OCI-LY3 (cell line): Measurements from ENCODE around the gene SLC7A1.

Experiments
- H2AFZ ChIP-seq: fragments of 200-600, 300-600 bp; shearing (Covaris generic); 2 replicates; pipeline ENCODE4 v1.6.0; 2014; ENCODE audit warnings: antibody characterized with exemption, low read depth, low read length
- H3K27ac ChIP-seq: fragments of 200-600, 300-600 bp; sonication (generic); 2 replicates; pipeline ENCODE4 v1.5.1; 2014; ENCODE audit warnings: mild to moderate bottlenecking, low read length, moderate library complexity, mixed read lengths
- H3K27me3 ChIP-seq: fragments of 200-600, 300-600 bp; sonication (generic); 2 replicates; pipeline ENCODE4 v1.6.1; 2014; ENCODE audit warnings: low read depth, low read length, mixed read lengths
- H3K36me3 ChIP-seq: fragments of 200-600, 300-600 bp; sonication (generic); replicated peaks from 2 replicates; pipeline ENCODE3; 2014; ENCODE audit warnings: low read depth, low read length, mixed read lengths
- H3K4me1 ChIP-seq: fragments of 300-600, 200-600 bp; sonication (generic); 2 replicates; pipeline ENCODE4 v1.6.1; 2014; ENCODE audit warnings: low read length, mixed read lengths
- H3K4me2 ChIP-seq: fragments of 200-600, 300-600 bp; sonication (generic); 2 replicates; pipeline ENCODE4 v1.6.1; 2014; ENCODE audit warnings: low read length, mixed read lengths
- H3K4me3 ChIP-seq: fragments of 300-600, 200-600 bp; sonication (generic); 2 replicates; pipeline ENCODE4 v1.5.1; 2014; ENCODE audit warnings: antibody characterized with exemption, mild to moderate bottlenecking, low read length, moderate library complexity
- H3K79me2 ChIP-seq: fragments of 300-600, 200-600 bp; shearing (Covaris generic); 2 replicates; pipeline ENCODE4 v1.6.1; 2014; ENCODE audit warnings: mild to moderate bottlenecking, low read length, mixed read lengths
- H3K9ac ChIP-seq: fragments of 300-600, 200-600 bp; shearing (Covaris generic); 2 replicates; pipeline ENCODE4 v1.6.0; 2014; ENCODE audit warnings: mild to moderate bottlenecking, low read length, moderate library complexity
- H3K9me3 ChIP-seq: fragments of 200-600, 300-600 bp; shearing (Covaris generic); 2 replicates; pipeline ENCODE4 v1.6.1; 2014; ENCODE audit warnings: low read length, mixed read lengths; ENCODE audit not compliant: insufficient read depth
- H4K20me1 ChIP-seq: fragments of 200-600, 300-600 bp; sonication (generic); 2 replicates; pipeline ENCODE4 v1.6.1; 2016; ENCODE audit warnings: low read length, mixed read lengths; ENCODE audit not compliant: insufficient read depth
- EZH2phosphoT487 ChIP-seq: fragments of 200-600 bp; shearing (Covaris generic); IDR thresholded peaks from 2 replicates; pipeline ENCODE4 v1.6.1; 2018; ENCODE audit warnings: antibody characterized with exemption, mixed run types, low read depth
- TF ChIP-seq, protein P1 (sequence below): fragments of 200-600, 300-600 bp; sonication (generic); IDR thresholded peaks from 2 replicates; pipeline ENCODE4 v1.5.1; 2014; ENCODE audit warnings: antibody characterized with exemption, low read length, low read depth

The SLC7A1 gene

DNA sequence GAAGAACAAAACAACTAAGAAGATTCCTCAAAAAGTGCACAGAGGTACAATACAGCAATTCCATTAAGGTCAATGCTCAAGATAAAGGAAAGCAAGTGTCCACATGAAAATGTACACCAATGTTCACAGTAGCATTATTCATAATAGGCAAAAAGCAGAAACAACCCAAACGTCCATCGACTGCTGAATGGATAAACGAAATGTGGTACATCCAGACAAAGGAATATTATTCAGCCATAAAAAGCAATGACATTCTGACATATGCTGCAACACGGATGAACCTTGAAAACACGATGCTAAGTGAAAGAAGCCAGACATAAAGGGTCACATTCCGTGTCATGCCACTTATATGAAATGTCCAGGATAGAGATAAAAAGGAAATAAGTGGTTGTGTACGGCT, 29.3 kb downstream of the SLC7A1 start:
- peaks cover 7% of the 10 kb centered on the region for H3K36me3 ChIP-seq
- no peaks in the 10 kb centered on the region for H3K27me3 ChIP-seq
- H3K27ac ChIP-seq: no peak overlapping the region
- TF ChIP-seq, protein P1, sequence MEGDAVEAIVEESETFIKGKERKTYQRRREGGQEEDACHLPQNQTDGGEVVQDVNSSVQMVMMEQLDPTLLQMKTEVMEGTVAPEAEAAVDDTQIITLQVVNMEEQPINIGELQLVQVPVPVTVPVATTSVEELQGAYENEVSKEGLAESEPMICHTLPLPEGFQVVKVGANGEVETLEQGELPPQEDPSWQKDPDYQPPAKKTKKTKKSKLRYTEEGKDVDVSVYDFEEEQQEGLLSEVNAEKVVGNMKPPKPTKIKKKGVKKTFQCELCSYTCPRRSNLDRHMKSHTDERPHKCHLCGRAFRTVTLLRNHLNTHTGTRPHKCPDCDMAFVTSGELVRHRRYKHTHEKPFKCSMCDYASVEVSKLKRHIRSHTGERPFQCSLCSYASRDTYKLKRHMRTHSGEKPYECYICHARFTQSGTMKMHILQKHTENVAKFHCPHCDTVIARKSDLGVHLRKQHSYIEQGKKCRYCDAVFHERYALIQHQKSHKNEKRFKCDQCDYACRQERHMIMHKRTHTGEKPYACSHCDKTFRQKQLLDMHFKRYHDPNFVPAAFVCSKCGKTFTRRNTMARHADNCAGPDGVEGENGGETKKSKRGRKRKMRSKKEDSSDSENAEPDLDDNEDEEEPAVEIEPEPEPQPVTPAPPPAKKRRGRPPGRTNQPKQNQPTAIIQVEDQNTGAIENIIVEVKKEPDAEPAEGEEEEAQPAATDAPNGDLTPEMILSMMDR: no peak
- no peak for TF ChIP-seq EZH2phosphoT487
- peaks cover 100% of the 10 kb centered on the region for H3K79me2 ChIP-seq
- no peak overlapping the region for H3K4me3 ChIP-seq
- no peak overlapping the region for H2AFZ ChIP-seq
- no peaks in the 10 kb centered on the region for H3K4me1 ChIP-seq
- no peaks in the 10 kb centered on the region for H3K9me3 ChIP-seq
- peaks cover 99% of the 10 kb centered on the region for H4K20me1 ChIP-seq
- no peak overlapping the region for H3K9ac ChIP-seq
- no peak overlapping the region for H3K4me2 ChIP-seq

DNA sequence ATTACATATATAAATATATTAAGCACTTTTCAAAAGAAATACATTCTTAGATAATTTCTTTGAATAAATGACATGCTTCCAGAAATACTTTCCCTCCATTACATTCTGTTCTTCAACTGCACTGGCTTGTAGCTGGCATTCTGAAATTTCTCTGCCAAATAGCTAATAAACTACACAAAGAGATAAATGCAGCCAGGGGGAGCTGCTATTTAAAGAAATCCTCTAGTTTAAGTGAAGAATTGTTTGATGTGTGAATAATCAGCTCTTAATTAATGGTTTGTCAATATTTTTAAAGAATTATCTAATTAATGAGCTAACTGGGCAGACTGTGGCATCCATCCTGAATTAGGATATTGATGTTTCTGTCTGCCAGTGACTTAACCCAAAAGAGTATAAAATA, 30.7 kb downstream of the SLC7A1 start:
- TF ChIP-seq EZH2phosphoT487: no peak
- TF ChIP-seq, protein P1: peak; percentile 23; the same call in 1 of the 2 replicates
- no peak overlapping the region for H2AFZ ChIP-seq
- H3K4me2 ChIP-seq: no peak overlapping the region
- no peaks in the 10 kb centered on the region for H3K4me1 ChIP-seq
- peaks cover 99% of the 10 kb centered on the region for H3K79me2 ChIP-seq
- H3K4me3 ChIP-seq: no peak overlapping the region
- H3K27me3 ChIP-seq: no peaks in the 10 kb centered on the region
- no peak overlapping the region for H3K9ac ChIP-seq
- no peak overlapping the region for H3K27ac ChIP-seq
- H3K36me3 ChIP-seq: peaks cover under 1% of the 10 kb centered on the region
- no peaks in the 10 kb centered on the region for H3K9me3 ChIP-seq
- H4K20me1 ChIP-seq: peaks cover 96% of the 10 kb centered on the region

DNA sequence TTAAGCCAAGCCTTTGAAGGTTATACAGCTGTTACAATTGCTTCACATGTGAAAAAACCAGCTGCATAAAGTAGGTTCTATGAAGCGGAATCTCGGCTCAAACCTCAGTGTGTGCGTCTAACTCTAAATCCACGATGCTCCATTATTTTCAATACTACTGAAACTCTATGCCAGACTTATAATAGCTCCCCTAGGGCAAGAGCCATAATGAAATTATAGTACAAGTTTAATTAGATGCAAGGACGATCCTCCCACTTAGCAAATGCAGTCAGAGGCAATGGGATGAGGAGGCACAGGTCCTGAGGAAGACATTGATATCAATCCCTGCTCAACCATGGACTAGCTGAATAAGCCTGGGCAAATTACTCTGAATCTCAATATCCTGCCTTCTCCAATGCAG, 31.1 kb downstream of the SLC7A1 start:
- H3K36me3 ChIP-seq: no peaks in the 10 kb centered on the region
- H4K20me1 ChIP-seq: peaks cover 92% of the 10 kb centered on the region
- no peak overlapping the region for H3K4me3 ChIP-seq
- no peak overlapping the region for H2AFZ ChIP-seq
- no peaks in the 10 kb centered on the region for H3K4me1 ChIP-seq
- TF ChIP-seq, protein P1: no peak
- TF ChIP-seq EZH2phosphoT487: no peak
- no peaks in the 10 kb centered on the region for H3K27me3 ChIP-seq
- no peaks in the 10 kb centered on the region for H3K9me3 ChIP-seq
- no peak overlapping the region for H3K9ac ChIP-seq
- peaks cover 95% of the 10 kb centered on the region for H3K79me2 ChIP-seq
- H3K27ac ChIP-seq: no peak overlapping the region
- H3K4me2 ChIP-seq: no peak overlapping the region

DNA sequence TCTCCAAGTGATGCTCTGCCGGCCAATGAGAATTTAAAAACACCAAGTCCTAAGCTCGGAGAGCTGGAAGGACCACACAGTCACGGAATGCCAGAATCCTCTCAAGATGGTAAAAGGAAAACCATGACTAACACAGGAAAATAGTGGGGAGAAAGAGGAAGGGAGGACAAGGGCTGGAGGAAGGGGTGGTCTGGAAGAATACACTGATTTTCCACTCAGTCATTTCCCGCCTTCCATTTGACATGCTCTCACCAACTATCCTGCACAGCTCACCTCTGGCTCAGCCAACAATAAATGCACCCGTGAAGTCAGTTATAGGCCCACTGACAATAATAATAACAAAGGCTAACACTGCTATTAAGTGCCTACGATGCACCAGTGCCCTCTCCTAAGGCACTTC, 31.5 kb downstream of the SLC7A1 start:
- Histone ChIP-seq H2AFZ (no peak overlapping the region), H3K9me3 (no peaks in the 10 kb centered on the region), H4K20me1 (peaks cover 88% of the 10 kb centered on the region), H3K79me2 (peaks cover 91% of the 10 kb centered on the region), H3K4me3 (no peak overlapping the region), H3K27ac (no peak overlapping the region), H3K4me2 (no peak overlapping the region), H3K9ac (no peak overlapping the region), H3K27me3 (no peaks in the 10 kb centered on the region), H3K4me1 (no peaks in the 10 kb centered on the region), H3K36me3 (no peaks in the 10 kb centered on the region)
- TF ChIP-seq, protein P1: no peak
- no peak for TF ChIP-seq EZH2phosphoT487
